Panc1 (cell line): ENCODE data around the gene RPS15A.
"Not testable (repeated sequence)": the region's sequence is repeated elsewhere in the genome, so short reads cannot be mapped to it uniquely, and the experiment has no call there.

ENCODE experiments used
- CTCF ChIP-seq: fragments of 450-650 bp; IDR thresholded peaks from 2 replicates; pipeline ENCODE4 v1.5.1; 2017; ENCODE audit warnings: mild to moderate bottlenecking
- POLR2AphosphoS5 ChIP-seq: IDR thresholded peaks from 2 replicates; pipeline ENCODE4 v1.6.1; 2012; ENCODE audit warnings: mild to moderate bottlenecking, low read depth, low read length, moderate library complexity
- REST ChIP-seq, 2 experiments: IDR thresholded peaks; 2 replicates each; pipeline ENCODE4 v1.6.1; 2011 to 2012; ENCODE audit warnings: low read depth in 2 of 2, control low read depth in 1 of 2, low read length in 1 of 2, mild to moderate bottlenecking in 1 of 2, moderate library complexity in 1 of 2; ENCODE audit not compliant: insufficient read depth in 1 of 2
- SIN3A ChIP-seq: IDR thresholded peaks from 2 replicates; pipeline ENCODE4 v1.6.1; 2012; ENCODE audit warnings: low read depth, mild to moderate bottlenecking, low read length, moderate library complexity, borderline replicate concordance; ENCODE audit not compliant: insufficient read depth
- TCF7L2 ChIP-seq: IDR thresholded peaks from 2 replicates; pipeline ENCODE4 v1.6.1; 2011; ENCODE audit warnings: mild to moderate bottlenecking, low read depth, low read length, inconsistent platforms

- not testable (repeated sequence) for TF ChIP-seq CTCF; POLR2AphosphoS5; REST (IDR thresholded peaks at IDR 0.05; ENCODE audit: insufficient read depth in 1 of 2, low read depth in 2 of 2, low read length in 1 of 2); TCF7L2; SIN3A
Measured at GRCh38 chr16:18770336-18770962, 19.7 kb downstream of the RPS15A start.
